ENCODE results near the gene RBSN.

Gene RBSN

GRCh38 chr3:15099364-15100098 is 583 bp upstream of the RBSN start:
- no peak for DNase-seq

GRCh38 chr3:15097891-15098290 is 1.1 kb downstream of the RBSN start:
- peak; percentile 40 for DNase-seq

GRCh38 chr3:15096046-15096445 is 2.9 kb downstream of the RBSN start:
- DNase-seq = no peak

- DNase-seq = no peak
These were observed 4.6 kb downstream of the RBSN start for GRCh38 chr3:15094187-15094875.

- DNase-seq = no peak
These were observed 6.3 kb downstream of the RBSN start for GRCh38 chr3:15092686-15093085.

GRCh38 chr3:15091575-15091974 is 7.4 kb downstream of the RBSN start:
- no peak for DNase-seq

- no peak for DNase-seq
These were observed 9.7 kb downstream of the RBSN start for GRCh38 chr3:15089201-15089600.

GRCh38 chr3:15086699-15087098 is 12.2 kb downstream of the RBSN start:
- DNase-seq = no peak

- DNase-seq = no peak
These were observed 12.7 kb downstream of the RBSN start for GRCh38 chr3:15086263-15086662.

GRCh38 chr3:15083252-15083651 is 15.7 kb downstream of the RBSN start:
- no peak for DNase-seq

GRCh38 chr3:15081960-15082664 is 16.8 kb downstream of the RBSN start:
- peak; percentile 16 for DNase-seq

GRCh38 chr3:15079091-15079490 is 19.9 kb downstream of the RBSN start:
- no peak for DNase-seq

- no peak for DNase-seq
These were observed 24.4 kb downstream of the RBSN start for GRCh38 chr3:15074500-15074899.

GRCh38 chr3:15071699-15072098 is 27.2 kb downstream of the RBSN start:
- no peak for DNase-seq

- DNase-seq = no peak
These were observed 29.5 kb downstream of the RBSN start for GRCh38 chr3:15069441-15069840.

GRCh38 chr3:15066467-15066866 is 32.5 kb downstream of the RBSN start:
- no peak for DNase-seq

GRCh38 chr3:15065550-15066007 is 33.4 kb downstream of the RBSN start:
- no peak for DNase-seq

GRCh38 chr3:15064835-15065549 is 34.0 kb downstream of the RBSN start, which contains the start of gene MRPS25:
TSS of gene MRPS25 (minus strand) at chr3:15065315. CDS start at chr3:15065194, 121 bp downstream.
- DNase-seq = peak; percentile 92

GRCh38 chr3:15064299-15064834 is 34.6 kb downstream of the RBSN start:
- DNase-seq = peak; percentile 41

GRCh38 chr3:15063656-15064286 is 35.2 kb downstream of the RBSN start:
- DNase-seq = no peak

GRCh38 chr3:15063238-15063637 is 35.7 kb downstream of the RBSN start:
- no peak for DNase-seq

GRCh38 chr3:15060029-15060428 is 38.9 kb downstream of the RBSN start:
- no peak for DNase-seq

All from EL (cell line).